ENCODE data around the gene TBC1D19. TPM values are rescaled to one million over a fixed set of nuclear protein-coding genes. Genes with fewer than 3 reads are reported as not detected.
"Not testable (repeated sequence)": the region's sequence is repeated elsewhere in the genome, so short reads cannot be mapped to it uniquely, and the experiment has no call there.

TBC1D19 gene
- total and polyA plus RNA-seq, 2 of the 4 experiments (the other 2 are of a cell fraction) = 9.9 to 17.6 TPM

GRCh38 chr4:26679040-26679695 lies 95.3 kb downstream of the TBC1D19 start:
- H3K23ac ChIP-seq (ENCODE audit: low read depth, low read length); H3K9me3 ChIP-seq (ENCODE audit: control insufficient read depth, insufficient read depth, low read length); H3K9ac ChIP-seq (ENCODE audit: low read depth, low read length); H3K4ac ChIP-seq (ENCODE audit: low read depth, low read length); H3K18ac ChIP-seq (ENCODE audit: low read depth, low read length); H3K27ac ChIP-seq (ENCODE audit: insufficient read depth, low read length); BruUV-seq (replicated peaks); H3K4me3 ChIP-seq (ENCODE audit: insufficient read depth, low read depth, low read length); H3K36me3 ChIP-seq (ENCODE audit: control insufficient read depth, insufficient read depth, low read length); H3K27me3 ChIP-seq (ENCODE audit: control insufficient read depth, insufficient read depth, low read length); H3K4me1 ChIP-seq (ENCODE audit: control insufficient read depth, insufficient read depth, low read length); ATAC-seq (ENCODE audit: low read depth); H2AFZ ChIP-seq (replicated peaks; ENCODE audit: low read length, poor library complexity); H3K4me2 ChIP-seq (ENCODE audit: low read depth, low read length); DNase-seq; H2AK5ac ChIP-seq (ENCODE audit: low read depth, low read length); H4K8ac ChIP-seq (ENCODE audit: low read depth in 2 of 2, low read length in 2 of 2); H2AK9ac ChIP-seq (replicated peaks; ENCODE audit: low read depth, low read length, poor library complexity); H3K79me1 ChIP-seq (ENCODE audit: low read depth in 1 of 2, low read length in 2 of 2); H2BK5ac ChIP-seq (ENCODE audit: low read depth, low read length, poor library complexity, severe bottlenecking); intact Hi-C loops (cut with micrococcal nuclease); H4K20me1 ChIP-seq (ENCODE audit: insufficient read depth, low read length); in situ Hi-C loops (cut with MboI; ENCODE audit: low sequenced_read_pairs); H3K14ac ChIP-seq (replicated peaks; ENCODE audit: low read depth, low read length); H2BK20ac ChIP-seq (ENCODE audit: low read depth, low read length); H2BK15ac ChIP-seq (ENCODE audit: low read depth, low read length); CTCF ChIA-PET; H3K56ac ChIP-seq (ENCODE audit: extremely low read depth, insufficient read depth, low read length); dilution Hi-C loops (cut with HindIII; ENCODE audit: low sequenced_read_pairs, unreplicated experiment); H3K9me1 ChIP-seq (ENCODE audit: insufficient read depth, low read length); H4K91ac ChIP-seq (ENCODE audit: insufficient read depth, low read depth, low read length); H2BK120ac ChIP-seq (ENCODE audit: low read depth, low read length); H4K5ac ChIP-seq (ENCODE audit: low read depth, low read length); POLR2A ChIA-PET (ENCODE audit: unreplicated experiment): not testable (repeated sequence)
- WGBS, 2 experiments (ENCODE audit: extremely low coverage in 2 of 2, insufficient read length in 1 of 2) = 89% methylated on average over 1 of the region's 1 CpG; no CpG with 5 or more reads in 1 of the 2 experiments

All from IMR-90 (cell line).